Fibroblast of villous mesenchyme (primary cell): Measurements from ENCODE around the gene ZNF385B. TPM values are rescaled to one million over a fixed set of nuclear protein-coding genes. Genes with fewer than 3 reads are reported as not detected.

Experiments used
- DNase-seq: peaks from one replicate; pipeline ENCODE4 v3.0.0-alpha.2; 2010; ENCODE audit warnings: low read depth
- H3K4me3 ChIP-seq: 2 replicates; pipeline ENCODE4 v1.5.1; 2011; ENCODE audit warnings: low read depth, mild to moderate bottlenecking, low read length
- CTCF ChIP-seq: IDR thresholded peaks from 2 replicates; pipeline ENCODE4 v1.5.1; 2012; ENCODE audit warnings: low read depth, mild to moderate bottlenecking, low read length; ENCODE audit not compliant: insufficient read depth
- total RNA-seq: library from RNA; depleted of rRNA; stranded (reverse); fragments of >200 nt; gene quantifications from 2 replicates; pipeline ENCODE4 v1.2.3, GENCODE V29; 2012

ZNF385B gene
- total RNA-seq, 1 donor, result not detected

- peak; percentile 48 for DNase-seq
- no peak for TF ChIP-seq CTCF
- no peak overlapping the region for H3K4me3 ChIP-seq
Observed at GRCh38 chr2:179444056-179444455, 417.4 kb downstream of the ZNF385B start.

GRCh38 chr2:179443180-179443579 lies 418.2 kb downstream of the ZNF385B start:
- DNase-seq, result no peak
- no peak for TF ChIP-seq CTCF
- no peak overlapping the region for H3K4me3 ChIP-seq

- no peak for DNase-seq
- no peak overlapping the region for H3K4me3 ChIP-seq
- TF ChIP-seq CTCF, result no peak
Observed at GRCh38 chr2:179442206-179442605, 419.2 kb downstream of the ZNF385B start.

- no peak overlapping the region for H3K4me3 ChIP-seq
- no peak for TF ChIP-seq CTCF
- DNase-seq, result no peak
Observed at GRCh38 chr2:179441551-179441950, 419.9 kb downstream of the ZNF385B start.

- DNase-seq, result peak; percentile 48
- TF ChIP-seq CTCF, result peak; percentile 68
- H3K4me3 ChIP-seq, result no peak overlapping the region
Observed at GRCh38 chr2:179440642-179441251, 420.7 kb downstream of the ZNF385B start.

GRCh38 chr2:179438654-179439053 lies 422.8 kb downstream of the ZNF385B start:
- TF ChIP-seq CTCF, result no peak
- H3K4me3 ChIP-seq, result no peak overlapping the region
- DNase-seq, result no peak

- no peak for TF ChIP-seq CTCF
- H3K4me3 ChIP-seq, result no peak overlapping the region
- no peak for DNase-seq
Observed at GRCh38 chr2:179437430-179437829, 424.0 kb downstream of the ZNF385B start.
